Body of pancreas (tissue), 4 donors: Measurements from ENCODE around the gene VPS16. TPM values are rescaled to one million over a fixed set of nuclear protein-coding genes. Genes with fewer than 3 reads are reported as not detected.

Experiments
- ATAC-seq: fragments of 150-250 bp; one replicate; pipeline ENCODE4 v1.9.1; 2016
- DNase-seq, 4 donors: peaks; one replicate each; pipeline ENCODE4 v3.0.0-alpha.2; 2019
- H3K27ac ChIP-seq, 4 donors: fragments of 200-600 bp; sonication (generic); 1 replicate in 3 of 4; 2 replicates in 1 of 4; pipeline versions ENCODE4 v1.5.1 to v1.6.1; 2016 to 2019; ENCODE audit warnings: mild to moderate bottlenecking in 1 of 4, mixed read lengths in 1 of 4, moderate library complexity in 1 of 4
- H3K27me3 ChIP-seq, 2 donors: fragments of 200-600 bp; sonication (generic); one replicate each; pipeline ENCODE4 v1.6.0; 2016; ENCODE audit warnings: mild to moderate bottlenecking in 1 of 2
- H3K36me3 ChIP-seq, 2 donors: fragments of 200-600 bp; sonication (generic); replicated peaks in 1 of 2; 2 replicates each; pipeline ENCODE4 v1.5.1; 2016; ENCODE audit warnings: low read depth in 2 of 2; ENCODE audit not compliant: insufficient read depth in 1 of 2
- H3K4me1 ChIP-seq: fragments of 200-600 bp; sonication (generic); one replicate; pipeline ENCODE4 v1.6.0; 2016
- H3K4me3 ChIP-seq, 2 donors: fragments of 200-600 bp; sonication (generic); 1 replicate in 1 of 2; 2 replicates in 1 of 2; pipeline ENCODE4 v1.5.1; 2016 to 2019
- H3K9me3 ChIP-seq, 3 donors: fragments of 200-600 bp; sonication (generic); 1 replicate in 2 of 3; 2 replicates in 1 of 3; pipeline ENCODE4 v1.5.1; 2016
- POLR2A ChIP-seq, 3 donors: fragments of 450-650 bp; IDR thresholded peaks; one replicate each; pipeline ENCODE4 v1.6.1; 2016; ENCODE audit warnings: antibody characterized with exemption in 3 of 3, mild to moderate bottlenecking in 2 of 3
- WGBS, 2 donors: methylation state at CpG; one replicate each; pipeline ENCODE4 v1.1.5; 2017; 5-methylcytosine and 5-hydroxymethylcytosine counted together
- intact Hi-C: fragments of 100-400 bp; cut with DNase I; formaldehyde crosslinking; loops from one replicate; pipeline ENCODE4 v1.15.1; 2023
- total RNA-seq, 2 donors: library from RNA; depleted of rRNA; stranded (reverse); fragments of >200 nt; gene quantifications; one replicate each; pipeline ENCODE4 v1.1.0, GENCODE V29; 2016
- TF ChIP-seq, protein P1 (sequence below), 7 experiments: fragments of 450-650 bp in 4 of 7; fragments of 200-600 bp in 3 of 7; sonication (generic) in 3 of 7; IDR thresholded peaks; one replicate each; pipeline ENCODE4 v1.5.1; 2016 to 2019; ENCODE audit warnings: antibody characterized with exemption in 7 of 7

The VPS16 gene
- total RNA-seq, 2 donors from 2014 or later = 21.3 to 25.4 TPM

DNA sequence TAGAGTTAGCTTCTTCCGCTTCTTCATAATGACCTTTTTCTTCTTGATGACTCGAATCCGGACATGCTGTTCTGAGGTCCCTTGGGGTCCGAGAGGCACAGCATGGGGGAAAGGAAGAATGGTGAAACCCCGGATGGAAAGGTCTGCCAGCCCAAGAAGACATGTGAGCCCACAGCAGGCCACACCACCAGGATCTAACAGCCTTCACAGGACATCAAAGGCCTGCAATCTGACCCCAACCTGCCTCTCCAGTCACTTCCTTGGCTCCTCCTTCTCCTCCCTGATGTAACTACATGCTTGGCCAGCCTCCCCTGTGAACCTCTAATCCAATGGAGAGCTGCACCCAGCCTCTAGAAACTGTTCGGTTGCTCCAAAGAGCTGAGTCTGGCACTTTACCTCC is 41.7 kb upstream of the VPS16 start:
- ATAC-seq (no peak), DNase-seq (no peak)
- peaks cover 23% of the 10 kb centered on the region for H3K4me1 ChIP-seq
- H3K27ac ChIP-seq = no peak overlapping the region
- H3K36me3 ChIP-seq = no peaks in the 10 kb centered on the region
- intact Hi-C loops = no loop called here
- 58 to 93% methylated on average over 5 to 6 of the region's 6 CpGs for WGBS, 2 donors
- peaks cover 0 to 7% of the 10 kb centered on the region in 2 donors for H3K27me3 ChIP-seq
- no peak overlapping the region for H3K4me3 ChIP-seq
- H3K9me3 ChIP-seq = no peaks in the 10 kb centered on the region
- TF ChIP-seq, protein P1, sequence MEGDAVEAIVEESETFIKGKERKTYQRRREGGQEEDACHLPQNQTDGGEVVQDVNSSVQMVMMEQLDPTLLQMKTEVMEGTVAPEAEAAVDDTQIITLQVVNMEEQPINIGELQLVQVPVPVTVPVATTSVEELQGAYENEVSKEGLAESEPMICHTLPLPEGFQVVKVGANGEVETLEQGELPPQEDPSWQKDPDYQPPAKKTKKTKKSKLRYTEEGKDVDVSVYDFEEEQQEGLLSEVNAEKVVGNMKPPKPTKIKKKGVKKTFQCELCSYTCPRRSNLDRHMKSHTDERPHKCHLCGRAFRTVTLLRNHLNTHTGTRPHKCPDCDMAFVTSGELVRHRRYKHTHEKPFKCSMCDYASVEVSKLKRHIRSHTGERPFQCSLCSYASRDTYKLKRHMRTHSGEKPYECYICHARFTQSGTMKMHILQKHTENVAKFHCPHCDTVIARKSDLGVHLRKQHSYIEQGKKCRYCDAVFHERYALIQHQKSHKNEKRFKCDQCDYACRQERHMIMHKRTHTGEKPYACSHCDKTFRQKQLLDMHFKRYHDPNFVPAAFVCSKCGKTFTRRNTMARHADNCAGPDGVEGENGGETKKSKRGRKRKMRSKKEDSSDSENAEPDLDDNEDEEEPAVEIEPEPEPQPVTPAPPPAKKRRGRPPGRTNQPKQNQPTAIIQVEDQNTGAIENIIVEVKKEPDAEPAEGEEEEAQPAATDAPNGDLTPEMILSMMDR (IDR thresholded peaks at IDR 0.05) = no peak
- TF ChIP-seq POLR2A (IDR thresholded peaks at IDR 0.05) = no peak

DNA sequence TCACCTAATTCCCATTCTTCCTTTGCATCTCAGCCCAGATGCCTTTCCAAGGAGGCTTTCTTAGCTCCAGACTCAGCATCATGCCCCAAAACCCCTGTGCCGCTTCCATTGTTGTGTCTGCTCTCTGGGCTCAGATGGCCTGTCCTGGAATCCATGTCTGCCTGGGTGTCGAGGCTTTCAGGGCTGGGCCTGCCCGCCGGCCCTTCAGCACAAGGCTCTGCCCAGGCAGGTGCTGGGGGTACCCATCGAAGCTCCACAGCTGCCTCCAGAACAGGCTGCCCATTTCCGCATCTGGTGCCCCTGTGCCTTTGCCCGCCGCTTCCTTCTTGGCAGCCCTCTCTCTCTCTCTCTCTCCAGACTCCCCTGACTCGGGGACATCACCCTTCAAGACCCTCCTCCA is 41.3 kb upstream of the VPS16 start:
- 55 to 63% methylated on average over 8 to 9 of the region's 9 CpGs for WGBS, 2 donors
- ATAC-seq = no peak
- Histone ChIP-seq H3K9me3 (no peaks in the 10 kb centered on the region), H3K27me3 (peaks cover 0 to 9% of the 10 kb centered on the region in 2 donors), H3K36me3 (no peaks in the 10 kb centered on the region), H3K4me3 (no peak overlapping the region), H3K27ac (no peak overlapping the region), H3K4me1 (peaks cover 23% of the 10 kb centered on the region)
- TF ChIP-seq POLR2A (IDR thresholded peaks at IDR 0.05) = no peak
- TF ChIP-seq, protein P1 (IDR thresholded peaks at IDR 0.05) = no peak
- DNase-seq = no peak
- intact Hi-C loops = no loop called here

DNA sequence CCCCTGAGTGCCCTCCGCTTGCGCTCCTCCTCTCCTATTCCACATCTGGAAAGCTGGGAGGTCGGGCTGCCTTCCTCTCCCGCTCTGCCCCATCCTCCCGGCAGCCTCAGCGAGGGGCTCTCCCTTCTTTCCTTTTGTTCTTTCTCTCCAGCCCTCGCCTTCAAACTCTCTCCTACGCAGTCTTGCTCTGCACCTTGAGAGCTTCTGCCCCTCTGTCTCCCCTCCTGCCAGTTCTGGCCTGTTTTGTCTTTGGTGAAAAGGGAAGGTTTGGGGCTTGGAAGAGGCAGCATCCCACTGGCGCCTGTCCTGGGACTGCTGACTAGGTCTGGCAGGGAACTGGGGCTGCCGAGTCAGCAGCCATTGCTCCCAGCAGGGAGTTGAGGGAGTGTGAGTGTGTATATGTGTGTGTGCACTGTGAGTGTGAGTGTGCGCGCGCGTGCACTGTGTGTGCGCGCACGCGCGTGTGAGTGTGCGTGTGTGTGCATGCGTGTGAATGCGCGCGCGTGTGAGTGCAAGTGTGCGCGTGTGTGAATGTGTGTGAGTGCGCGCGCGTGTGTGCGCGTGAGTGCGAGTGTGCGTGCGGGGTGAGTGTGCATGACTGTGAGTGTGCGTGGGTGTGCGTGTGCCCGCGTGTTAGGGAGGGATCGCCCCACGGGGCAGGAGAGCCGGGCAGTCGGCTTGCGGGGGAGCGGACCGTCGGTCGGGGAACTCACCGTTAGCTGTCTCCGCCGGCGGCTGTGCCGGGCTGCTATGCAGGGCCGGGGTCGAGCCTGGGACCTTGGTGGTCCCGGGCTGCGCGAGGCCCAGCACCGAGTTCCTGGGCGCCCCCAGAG is 40.6 kb upstream of the VPS16 start:
- WGBS, 2 donors = 4 to 8% methylated on average over 10 to 53 of the region's 61 CpGs
- Histone ChIP-seq H3K4me1 (peaks cover 23% of the 10 kb centered on the region), H3K9me3 (no peaks in the 10 kb centered on the region), H3K27ac (no peak overlapping the region), H3K36me3 (no peaks in the 10 kb centered on the region), H3K27me3 (peaks cover 0 to 9% of the 10 kb centered on the region in 2 donors), H3K4me3 (no peak overlapping the region)
- intact Hi-C loops = no loop called here
- TF ChIP-seq, protein P1 (IDR thresholded peaks at IDR 0.05) = no peak
- TF ChIP-seq POLR2A (IDR thresholded peaks at IDR 0.05) = no peak
- no peak for DNase-seq
- ATAC-seq = no peak

DNA sequence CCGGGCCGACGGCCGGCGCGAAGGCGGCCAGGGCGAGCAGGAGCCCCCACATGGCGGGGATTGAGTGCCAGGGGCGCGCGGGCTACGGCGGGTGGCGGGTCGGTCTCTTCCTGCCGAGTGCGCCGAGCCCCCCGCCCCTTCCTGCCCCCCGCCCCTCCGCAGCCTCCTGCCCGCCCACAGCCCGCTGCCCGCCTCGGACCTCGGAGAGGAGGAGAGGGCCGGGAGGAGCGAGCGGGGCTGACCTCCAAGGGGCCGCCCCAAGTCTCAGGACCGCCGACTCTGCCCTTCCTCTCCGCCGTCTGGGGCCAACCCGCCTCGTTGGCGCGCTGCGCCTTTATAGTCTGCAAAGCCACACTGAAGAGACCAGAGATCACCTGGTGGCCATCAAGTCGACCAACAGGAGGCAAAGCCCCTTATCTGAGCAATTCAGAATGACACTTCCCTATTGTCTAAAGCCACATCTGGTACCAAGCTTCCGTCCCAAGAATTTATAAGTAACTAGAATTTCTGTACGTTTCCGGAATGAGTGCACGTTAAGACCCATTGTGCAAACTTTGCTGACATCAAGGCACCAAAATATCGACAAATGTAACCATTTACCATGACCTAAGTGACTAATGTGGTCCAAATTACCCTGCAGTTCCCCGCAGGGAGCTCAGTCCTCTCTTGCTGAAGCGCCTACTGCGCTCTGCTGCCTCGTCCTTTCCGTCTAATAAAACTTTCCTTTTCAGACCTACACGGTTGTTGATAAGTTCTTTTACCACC is 39.8 kb upstream of the VPS16 start, which contains the start of gene CPXM1:
Gene CPXM1 (minus strand): TSS at position 107 of the 765 bp plus-strand sequence. CDS start 55 bp downstream, at position 52.
- TF ChIP-seq, protein P1 (IDR thresholded peaks at IDR 0.05) = no peak
- no peak for TF ChIP-seq POLR2A (IDR thresholded peaks at IDR 0.05)
- ATAC-seq (no peak), DNase-seq (no peak)
- no peak within 1 kb of the TSS for H3K27ac ChIP-seq
- no peaks in the 10 kb centered on the region for H3K36me3 ChIP-seq
- no peaks in the 10 kb centered on the region for H3K9me3 ChIP-seq
- intact Hi-C loops = no loop called here
- peaks cover 0 to 9% of the 10 kb centered on the region in 2 donors for H3K27me3 ChIP-seq
- H3K4me3 ChIP-seq = no peak within 1 kb of the TSS
- peaks cover 23% of the 10 kb centered on the region for H3K4me1 ChIP-seq
- 2 to 6% methylated on average over 11 to 42 of the region's 52 CpGs for WGBS, 2 donors
